IPS-18c (cell line): ENCODE measurements around the gene PACSIN2.
"Not testable (repeated sequence)": the region's sequence is repeated elsewhere in the genome, so short reads cannot be mapped to it uniquely, and the experiment has no call there.

Experiments
- H3K4me3 ChIP-seq: 2 replicates; pipeline ENCODE4 v1.7.0; 2013; ENCODE audit warnings: low read depth, mild to moderate bottlenecking, low read length, moderate library complexity; ENCODE audit not compliant: insufficient read depth
- H3K9me3 ChIP-seq: one replicate; pipeline ENCODE4 v1.6.1; 2013; ENCODE audit warnings: mild to moderate bottlenecking, low read length, moderate library complexity; ENCODE audit not compliant: control insufficient read depth, insufficient read depth

PACSIN2 gene

DNA sequence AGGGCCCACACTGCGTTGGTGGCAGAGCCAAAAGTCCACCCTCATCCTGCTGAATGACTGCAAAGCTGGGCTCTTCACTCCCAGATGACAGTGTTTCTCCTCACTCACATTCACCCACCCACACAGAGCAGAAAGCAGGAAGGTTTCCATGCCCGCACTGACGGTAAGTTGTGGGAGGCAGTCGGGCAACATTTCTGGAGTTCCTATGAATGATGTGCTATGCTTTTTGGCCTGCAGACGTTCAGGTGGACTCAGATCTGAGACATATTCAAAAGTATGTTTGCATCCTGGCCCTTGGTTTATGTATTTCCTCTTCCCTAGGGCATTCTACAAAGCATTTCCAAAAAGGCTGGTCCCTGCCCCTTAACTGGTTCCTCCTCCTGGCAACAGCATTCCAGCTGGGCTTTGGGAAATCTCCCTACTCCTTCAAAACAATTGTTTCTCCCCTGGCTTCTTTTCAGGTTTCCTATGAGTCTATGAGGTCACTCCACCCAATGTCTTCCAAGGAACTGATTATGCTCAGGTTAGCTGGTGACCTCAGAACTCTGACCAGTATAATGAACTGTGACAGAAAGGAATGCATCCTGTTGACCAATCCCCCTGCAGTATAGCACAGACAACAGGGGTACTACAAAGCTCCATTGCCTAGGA is 36.4 kb downstream of the PACSIN2 start:
- no peaks in the 10 kb centered on the region for H3K9me3 ChIP-seq
- H3K4me3 ChIP-seq: no peak overlapping the region

DNA sequence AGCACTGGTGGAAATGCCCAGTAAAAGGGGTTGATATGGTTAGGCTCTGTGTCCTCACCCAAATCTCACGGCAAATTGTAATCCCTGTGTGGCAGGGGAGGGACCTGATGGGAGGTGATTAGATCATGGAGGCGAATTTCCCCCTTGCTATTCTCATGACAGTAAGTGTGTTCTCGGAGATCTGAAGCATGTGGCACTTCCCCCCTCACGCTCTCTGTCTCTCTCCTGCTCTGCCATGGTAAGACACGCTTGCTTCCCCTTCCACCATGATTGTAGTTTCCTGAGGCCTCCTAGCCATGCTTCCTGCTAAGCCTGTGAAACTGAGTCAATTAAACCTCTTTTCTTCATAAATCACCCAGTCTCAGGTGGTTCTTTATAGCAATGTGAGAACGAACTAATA is 37.4 kb downstream of the PACSIN2 start:
- H3K9me3 ChIP-seq: no peaks in the 10 kb centered on the region
- no peak overlapping the region for H3K4me3 ChIP-seq

DNA sequence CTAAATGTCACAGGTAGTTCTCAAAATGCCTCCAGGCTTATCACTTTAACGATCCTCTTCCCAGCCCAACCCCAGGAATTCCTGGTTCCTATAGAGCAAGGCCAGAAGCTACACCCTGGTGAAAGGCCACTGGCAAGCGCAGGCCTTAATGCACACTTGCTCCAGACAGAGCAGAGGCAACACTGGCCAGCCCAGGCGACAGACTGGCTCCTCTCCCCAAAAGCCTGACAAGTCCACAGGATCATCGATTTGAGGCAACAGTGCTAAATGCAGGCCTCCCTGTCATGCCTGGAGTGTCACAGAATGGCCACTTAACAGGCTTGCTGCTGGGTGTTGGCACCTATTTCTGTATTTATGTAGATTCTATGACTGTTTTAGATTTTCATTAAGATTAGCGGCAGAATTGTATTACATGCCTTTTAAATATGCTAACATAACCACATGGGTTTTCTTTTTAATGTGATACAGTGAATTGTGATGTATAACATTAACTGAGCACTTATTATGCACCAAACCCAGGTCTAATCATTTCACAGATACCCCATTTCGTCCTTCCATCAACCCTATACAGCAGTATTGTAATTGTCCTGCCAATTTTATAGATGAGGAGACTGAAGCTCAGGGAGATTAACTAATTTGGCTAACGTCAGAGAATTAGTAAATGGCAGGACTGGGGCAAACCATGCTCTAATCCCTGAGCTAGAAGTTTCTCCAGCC is 38.6 kb downstream of the PACSIN2 start:
- no peaks in the 10 kb centered on the region for H3K9me3 ChIP-seq

DNA sequence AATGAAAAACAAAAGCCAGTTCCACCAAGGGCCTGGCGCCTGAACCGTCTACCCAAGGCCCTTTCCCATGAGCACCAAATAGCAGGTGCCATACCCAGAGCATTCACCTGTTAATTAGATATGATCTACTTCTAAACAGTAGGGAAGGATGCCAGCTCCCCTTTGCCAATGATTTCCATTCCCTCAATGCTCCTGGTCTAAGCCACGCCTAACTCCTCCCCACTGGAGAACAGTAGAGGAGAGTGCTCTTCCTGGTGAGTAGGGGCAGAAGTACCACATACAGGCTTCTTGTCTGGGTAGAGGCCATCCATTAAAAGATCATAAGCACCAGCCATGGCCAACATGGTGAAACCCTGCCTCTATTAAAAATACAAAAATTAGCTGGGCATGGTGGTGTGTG is 40.7 kb downstream of the PACSIN2 start:
- peaks cover 2% of the 10 kb centered on the region for H3K9me3 ChIP-seq

More for the DNA sequence above, 38.6 kb downstream of the PACSIN2 start:
- H3K4me3 ChIP-seq: no peak overlapping the region

DNA sequence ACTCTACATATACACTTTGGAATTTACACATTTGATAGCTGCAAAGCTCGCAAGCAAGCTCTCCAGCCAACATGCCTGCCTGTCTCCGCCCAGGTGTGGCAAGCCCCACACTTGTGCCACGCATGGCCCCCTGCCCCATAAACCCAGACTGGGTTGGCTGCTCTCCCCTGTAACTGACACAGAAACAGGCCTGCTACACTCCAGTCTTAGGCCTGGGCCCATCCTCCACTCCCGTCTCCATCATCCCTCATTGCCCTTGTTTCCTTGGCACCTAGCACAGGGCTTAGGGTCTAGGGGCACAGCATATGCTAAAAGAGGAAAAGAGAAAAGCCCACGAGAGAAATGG is 41.4 kb downstream of the PACSIN2 start:
- H3K9me3 ChIP-seq: peaks cover 2% of the 10 kb centered on the region
- no peak overlapping the region for H3K4me3 ChIP-seq

More for the DNA sequence above, 40.7 kb downstream of the PACSIN2 start:
- no peak overlapping the region for H3K4me3 ChIP-seq

DNA sequence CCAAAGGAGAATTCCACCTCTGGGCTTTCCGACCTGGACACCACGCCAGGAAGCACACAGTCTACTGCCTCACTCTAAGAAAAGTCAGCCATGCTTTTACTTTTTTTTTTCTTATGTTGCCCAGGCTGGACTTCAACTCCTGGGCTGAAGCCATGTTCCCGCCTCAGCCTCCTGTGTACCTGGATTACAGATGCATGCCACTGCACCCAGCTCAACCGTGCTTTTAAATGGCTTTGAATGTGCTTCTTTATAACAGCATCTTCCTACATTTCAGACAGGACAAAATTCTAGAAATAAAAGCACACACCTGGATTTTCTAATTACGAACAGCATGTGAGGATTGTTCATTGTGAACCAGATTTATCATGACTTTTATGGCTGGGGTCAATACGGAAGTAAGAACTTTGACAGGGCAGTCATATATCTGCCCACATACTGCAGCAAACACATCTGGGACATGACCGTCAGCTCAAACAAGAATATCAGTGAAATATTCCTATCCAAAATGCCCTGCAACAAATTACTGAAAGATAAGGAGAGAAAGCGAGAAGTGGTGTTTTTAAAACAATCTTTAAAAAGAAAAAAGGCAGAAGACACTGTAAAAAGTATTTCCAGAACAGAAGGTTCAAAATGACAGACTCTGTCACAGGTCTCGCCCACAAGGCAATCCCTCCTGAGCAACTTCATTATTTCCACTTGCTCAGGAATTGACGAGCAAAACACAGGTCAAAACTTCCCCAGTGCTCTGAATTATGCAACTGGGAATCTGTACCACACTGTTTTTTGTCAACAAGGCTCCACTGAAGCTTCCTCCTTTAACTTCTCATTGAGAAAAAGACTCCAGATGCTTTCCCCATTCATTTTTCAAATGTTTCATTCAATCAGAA is 42.1 kb downstream of the PACSIN2 start:
- H3K9me3 ChIP-seq: peaks cover 2% of the 10 kb centered on the region
- H3K4me3 ChIP-seq: no peak overlapping the region

DNA sequence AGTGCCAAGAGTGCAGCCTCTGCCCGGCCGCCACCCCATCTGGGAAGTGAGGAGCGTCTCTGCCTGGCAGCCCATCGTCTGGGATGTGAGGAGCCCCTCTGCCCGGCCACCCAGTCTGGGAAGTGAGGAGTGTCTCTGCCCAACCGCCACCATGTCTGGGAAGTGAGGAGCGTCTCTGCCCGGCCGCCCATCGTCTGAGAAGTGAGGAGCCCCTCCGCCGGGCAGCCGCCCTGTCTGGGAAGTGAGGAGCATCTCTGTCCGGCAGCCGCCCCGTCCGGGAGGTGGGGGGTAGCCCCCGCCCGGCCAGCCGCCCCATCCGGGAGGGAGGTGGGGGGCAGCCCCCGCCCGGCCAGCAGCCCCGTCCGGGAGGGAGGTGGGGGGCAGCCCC is 43.5 kb downstream of the PACSIN2 start:
- H3K9me3 ChIP-seq, H3K4me3 ChIP-seq: not testable (repeated sequence)

DNA sequence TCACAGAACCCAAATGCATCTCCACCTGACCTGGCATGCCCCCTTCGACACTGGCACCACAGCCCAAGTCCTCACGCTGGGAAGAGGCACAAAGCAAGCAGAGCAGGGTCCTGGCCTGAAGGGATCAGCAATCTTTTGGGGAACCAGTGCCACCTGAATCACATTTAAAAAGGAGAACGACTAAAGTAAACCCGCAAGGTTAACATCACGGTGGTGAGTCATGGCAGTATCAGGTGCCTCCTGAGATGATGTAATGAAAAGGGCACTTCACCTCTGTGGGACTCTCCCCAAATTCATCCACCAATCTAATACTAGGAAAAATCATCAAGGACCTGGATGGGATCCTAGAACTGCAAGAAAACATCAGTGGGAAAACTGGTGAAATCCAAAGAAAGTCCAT is 44.9 kb downstream of the PACSIN2 start:
- Histone ChIP-seq H3K4me3 (no peak overlapping the region), H3K9me3 (peaks cover 2% of the 10 kb centered on the region)

DNA sequence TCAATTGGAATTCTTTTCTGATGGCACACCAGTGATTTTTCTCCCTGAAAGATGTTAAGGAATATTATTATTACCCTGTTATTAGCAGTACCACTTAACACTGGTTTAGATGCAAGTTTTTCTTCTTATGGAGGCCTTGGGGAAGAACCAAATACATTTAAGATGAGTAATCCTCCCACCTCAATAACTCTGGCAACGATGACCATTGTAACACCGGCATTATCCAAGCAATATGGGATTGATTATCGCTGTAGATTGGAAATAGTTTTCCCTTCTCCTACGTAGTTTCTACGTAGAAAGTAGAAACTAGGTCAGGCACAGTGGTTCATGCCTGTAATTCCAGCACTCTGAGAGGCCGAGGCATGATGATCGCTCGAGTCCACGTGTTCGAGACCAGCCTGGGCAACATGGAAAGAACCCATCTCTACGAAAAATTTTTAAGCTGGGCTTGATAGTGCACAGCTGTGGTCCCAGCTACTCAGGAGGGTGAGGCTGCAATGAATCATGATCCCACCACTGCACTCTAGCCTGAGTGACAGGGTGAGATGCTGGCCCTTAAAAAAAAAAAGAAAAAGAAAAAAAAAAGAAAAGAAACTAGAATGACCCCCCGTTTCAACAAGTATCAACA is 45.5 kb downstream of the PACSIN2 start:
- Histone ChIP-seq H3K4me3 (no peak overlapping the region), H3K9me3 (peaks cover 2% of the 10 kb centered on the region)

DNA sequence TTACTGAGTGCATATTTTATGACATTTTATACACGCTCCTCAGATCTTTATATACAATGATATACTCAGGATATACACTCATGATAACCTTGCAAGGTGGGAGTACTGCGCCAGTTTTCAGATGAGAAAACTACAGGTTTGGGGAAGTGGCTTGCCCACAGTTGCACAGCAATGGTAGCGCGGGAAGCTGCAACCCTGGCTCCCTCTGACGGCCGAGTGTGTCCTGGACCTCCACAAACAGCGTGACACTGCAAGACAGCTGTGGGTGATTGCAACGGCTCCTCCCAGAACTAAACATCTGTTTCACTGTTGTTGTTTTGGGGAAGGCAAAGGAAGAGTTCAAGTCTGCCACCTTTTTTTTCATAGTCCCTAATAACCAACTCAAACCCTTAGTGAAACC is 47.0 kb downstream of the PACSIN2 start:
- H3K4me3 ChIP-seq: no peak overlapping the region
- peaks cover 2% of the 10 kb centered on the region for H3K9me3 ChIP-seq

DNA sequence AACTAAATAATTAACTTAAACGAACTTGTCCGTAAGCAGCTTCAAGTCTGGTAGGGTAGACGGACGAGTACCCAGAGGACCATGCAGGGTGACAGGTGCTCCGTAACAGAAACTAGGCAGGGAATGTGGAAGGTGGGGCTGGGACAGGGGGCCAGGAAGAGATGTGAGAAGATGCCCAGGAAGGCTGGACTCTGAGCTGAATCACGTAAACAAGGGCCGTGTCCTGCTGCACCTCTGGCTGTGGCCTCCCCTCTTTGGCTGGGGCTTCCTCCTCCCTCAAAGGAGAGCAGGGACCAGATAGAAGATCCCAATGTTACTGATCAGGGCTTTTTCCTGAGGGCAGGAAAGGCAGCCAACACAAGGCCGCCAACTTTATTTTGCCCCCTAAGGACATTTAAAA is 47.9 kb downstream of the PACSIN2 start:
- Histone ChIP-seq H3K9me3 (peaks cover 2% of the 10 kb centered on the region), H3K4me3 (no peak overlapping the region)

DNA sequence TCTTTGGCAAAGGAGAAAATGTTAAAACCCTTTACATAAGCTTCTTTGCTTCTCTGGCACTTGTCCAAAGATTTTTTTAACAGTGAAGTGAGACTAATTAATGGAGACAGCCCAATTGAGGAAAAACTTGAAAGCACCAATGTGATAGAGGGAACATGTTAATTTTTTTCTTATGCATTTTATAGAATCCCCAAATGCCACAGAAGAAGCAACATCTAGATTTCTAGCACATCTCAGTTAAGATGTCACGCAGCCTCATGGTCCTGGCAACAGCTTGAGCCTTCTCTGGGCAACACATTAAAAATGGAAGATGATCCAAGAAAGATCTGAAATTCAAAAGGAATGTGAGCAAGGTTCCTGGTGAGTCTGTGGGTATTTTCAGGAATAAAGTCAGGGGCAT is 48.5 kb downstream of the PACSIN2 start:
- Histone ChIP-seq H3K9me3 (peaks cover 2% of the 10 kb centered on the region), H3K4me3 (no peak overlapping the region)

DNA sequence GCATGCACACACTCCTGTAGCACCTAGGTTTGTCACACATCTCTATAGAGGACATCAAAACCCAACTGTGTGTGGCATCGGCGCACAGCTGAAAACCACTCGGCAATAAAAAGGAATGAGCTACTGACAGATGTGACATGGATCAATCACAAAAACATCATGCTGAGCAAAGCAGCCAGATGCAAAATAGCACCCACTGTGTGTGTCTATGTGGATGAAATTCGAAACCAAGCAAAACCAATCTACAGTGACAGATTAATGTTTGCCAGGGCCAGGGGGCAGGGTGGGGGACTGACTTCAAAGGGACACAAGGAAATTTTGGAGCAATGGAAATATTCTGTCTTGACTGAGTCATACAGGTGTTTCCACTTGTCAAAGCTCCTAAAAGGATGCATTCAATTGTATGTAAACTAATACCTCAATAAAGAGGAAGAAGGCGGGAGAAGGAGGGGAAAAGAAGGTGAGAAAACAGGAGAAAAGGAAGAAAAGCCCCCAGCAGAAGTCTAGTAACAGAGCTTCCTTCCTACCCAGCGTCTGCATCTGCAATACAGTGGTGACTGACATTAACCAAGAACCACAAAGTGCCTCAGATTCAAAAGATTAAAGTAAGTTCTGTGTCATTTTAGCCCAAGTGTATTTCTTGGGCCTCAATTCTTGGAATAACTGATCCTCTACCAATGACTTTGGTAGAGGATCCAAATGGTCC is 49.8 kb downstream of the PACSIN2 start:
- H3K4me3 ChIP-seq: no peak overlapping the region

DNA sequence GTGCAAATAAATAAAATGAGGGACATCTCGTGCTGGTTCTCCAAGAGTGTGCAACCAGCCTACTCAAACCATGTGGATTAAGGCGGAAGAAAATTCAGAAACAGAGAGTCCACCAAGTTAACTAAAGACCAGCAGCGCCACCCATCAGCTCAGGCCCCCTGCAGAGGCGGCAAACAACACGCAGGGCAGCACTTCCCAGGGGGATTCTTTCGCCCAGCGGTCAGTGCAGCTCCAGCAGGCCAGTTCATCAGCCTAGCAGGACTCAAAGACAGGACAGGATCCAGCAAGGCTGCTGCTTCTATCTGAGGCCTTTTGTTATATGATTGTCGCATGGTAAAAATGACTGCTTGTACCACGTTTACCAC is 51.7 kb downstream of the PACSIN2 start:
- H3K4me3 ChIP-seq: no peak overlapping the region
- H3K9me3 ChIP-seq: no peaks in the 10 kb centered on the region

More for the DNA sequence above, 49.8 kb downstream of the PACSIN2 start:
- H3K9me3 ChIP-seq: no peaks in the 10 kb centered on the region

DNA sequence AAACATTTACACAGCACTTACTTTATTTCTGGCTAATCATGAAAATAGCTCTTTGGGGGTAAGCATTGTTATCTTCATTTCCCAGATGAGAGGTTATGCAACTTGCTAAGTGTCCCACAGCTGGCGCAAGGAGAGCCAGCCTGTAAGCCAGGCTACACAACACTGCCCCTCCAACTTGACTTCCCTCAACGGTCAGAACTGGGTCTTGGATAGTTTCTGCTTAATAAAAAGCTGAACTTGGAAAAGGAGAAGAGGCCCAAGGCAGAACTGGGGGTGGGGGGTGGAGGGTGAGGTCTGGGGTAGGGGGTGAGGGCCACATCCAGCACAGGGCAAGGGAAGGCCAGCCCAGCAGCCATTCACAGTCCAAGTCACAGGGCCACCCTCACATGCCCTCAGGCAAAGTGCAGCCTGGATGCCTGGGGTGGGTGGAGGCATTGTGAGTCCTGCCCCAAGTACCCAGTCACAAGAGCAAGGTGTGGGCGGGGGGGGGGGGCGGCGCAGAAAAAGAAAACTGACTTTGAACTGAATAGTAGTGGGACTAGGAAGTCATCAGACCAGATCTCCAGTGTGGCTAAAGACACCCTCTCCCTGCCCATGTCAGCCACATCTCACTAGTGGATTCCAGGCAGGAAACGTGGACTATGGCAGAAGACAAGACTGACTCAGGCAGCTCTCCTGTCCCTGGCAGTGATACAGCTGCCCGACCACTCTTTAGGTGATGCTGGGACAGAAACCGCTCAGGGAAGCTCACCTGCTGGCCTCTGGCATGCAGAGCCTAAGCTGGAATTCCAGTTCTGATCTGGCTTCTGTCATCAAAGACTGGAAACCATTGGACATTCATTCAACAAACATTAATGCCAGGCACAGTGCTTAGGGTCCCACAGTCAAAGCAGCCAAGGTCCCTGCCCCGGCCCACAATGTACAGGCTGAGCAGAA is 52.4 kb downstream of the PACSIN2 start:
- H3K9me3 ChIP-seq: no peaks in the 10 kb centered on the region
- no peak overlapping the region for H3K4me3 ChIP-seq

DNA sequence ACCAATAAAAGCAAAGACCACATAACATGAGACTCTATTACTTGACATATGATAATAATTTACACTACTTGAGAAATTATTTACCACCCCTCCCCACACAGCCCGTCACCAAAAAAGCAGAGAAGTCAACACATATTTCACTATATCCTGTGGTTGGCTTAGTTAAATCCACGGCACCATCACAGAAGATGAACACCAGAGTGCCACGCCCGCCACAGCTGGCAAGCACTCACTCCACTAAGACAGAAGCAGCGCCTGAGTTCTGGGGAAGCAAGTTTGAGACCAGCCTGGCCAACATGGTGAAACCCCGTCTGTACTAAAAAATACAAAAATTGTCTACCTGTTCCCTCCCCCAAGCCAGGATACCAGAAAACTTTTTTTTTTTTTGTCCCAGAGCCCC is 53.1 kb downstream of the PACSIN2 start:
- H3K4me3 ChIP-seq: no peak overlapping the region

More for the DNA sequence above, 53.1 kb downstream of the PACSIN2 start:
- no peaks in the 10 kb centered on the region for H3K9me3 ChIP-seq
